Measurements from ENCODE around the gene L1CAM. TPM values are rescaled to one million over a fixed set of nuclear protein-coding genes. Genes with fewer than 3 reads are reported as not detected.

Gene L1CAM
- total and polyA plus RNA-seq, 9 donors: 0.84 to 12.0 (median 3.6) TPM

GRCh38 chrX:153864101-153864500, 21.9 kb downstream of the L1CAM start:
- WGBS (ENCODE audit: insufficient coverage): 75% methylated on average over 7 of the region's 10 CpGs
- H3K27me3 ChIP-seq (ENCODE audit: control insufficient read depth, insufficient read depth, low read length): peaks cover 62% of the 10 kb centered on the region
- no peaks in the 10 kb centered on the region for H3K4me1 ChIP-seq (ENCODE audit: control insufficient read depth, insufficient read depth, low read length)

GRCh38 chrX:153863251-153863991, 22.6 kb downstream of the L1CAM start:
- no peak overlapping the region for H3K4me3 ChIP-seq (ENCODE audit: low read length)
- H3K9me3 ChIP-seq (replicated peaks; ENCODE audit: control insufficient read depth, low read depth, low read length): no peaks in the 10 kb centered on the region
- peaks cover 61% of the 10 kb centered on the region for H3K27me3 ChIP-seq (ENCODE audit: control insufficient read depth, insufficient read depth, low read length)
- 61% methylated on average over 18 of the region's 28 CpGs for WGBS (ENCODE audit: insufficient coverage)
- H3K36me3 ChIP-seq (ENCODE audit: control insufficient read depth, insufficient read depth, low read length): no peaks in the 10 kb centered on the region
- DNase-seq: no peak
- H3K27ac ChIP-seq (ENCODE audit: low read length): no peak overlapping the region
- H3K4me1 ChIP-seq (ENCODE audit: control insufficient read depth, insufficient read depth, low read length): no peaks in the 10 kb centered on the region

More at GRCh38 chrX:153864101-153864500, 21.9 kb downstream of the L1CAM start:
- no peaks in the 10 kb centered on the region for H3K36me3 ChIP-seq (ENCODE audit: control insufficient read depth, insufficient read depth, low read length)
- H3K4me3 ChIP-seq (ENCODE audit: low read length): no peak overlapping the region
- no peak for DNase-seq
- no peaks in the 10 kb centered on the region for H3K9me3 ChIP-seq (replicated peaks; ENCODE audit: control insufficient read depth, low read depth, low read length)
- H3K27ac ChIP-seq (ENCODE audit: low read length): no peak overlapping the region

- H3K4me1 ChIP-seq (ENCODE audit: control insufficient read depth, insufficient read depth, low read length): no peaks in the 10 kb centered on the region
- H3K4me3 ChIP-seq (ENCODE audit: low read length): no peak overlapping the region
- peaks cover 67% of the 10 kb centered on the region for H3K27me3 ChIP-seq (ENCODE audit: control insufficient read depth, insufficient read depth, low read length)
- WGBS (ENCODE audit: insufficient coverage): 61% methylated on average over 16 of the region's 22 CpGs
- no peak overlapping the region for H3K27ac ChIP-seq (ENCODE audit: low read length)
- no peak for DNase-seq
- H3K36me3 ChIP-seq (ENCODE audit: control insufficient read depth, insufficient read depth, low read length): no peaks in the 10 kb centered on the region
- H3K9me3 ChIP-seq (replicated peaks; ENCODE audit: control insufficient read depth, low read depth, low read length): no peaks in the 10 kb centered on the region
These were observed 23.4 kb downstream of the L1CAM start for GRCh38 chrX:153862369-153863250.

GRCh38 chrX:153861733-153862310, 24.2 kb downstream of the L1CAM start:
- H3K36me3 ChIP-seq (ENCODE audit: control insufficient read depth, insufficient read depth, low read length): no peaks in the 10 kb centered on the region
- no peak overlapping the region for H3K27ac ChIP-seq (ENCODE audit: low read length)
- no peaks in the 10 kb centered on the region for H3K4me1 ChIP-seq (ENCODE audit: control insufficient read depth, insufficient read depth, low read length)
- H3K4me3 ChIP-seq (ENCODE audit: low read length): no peak overlapping the region
- WGBS (ENCODE audit: insufficient coverage): 57% methylated on average over 18 of the region's 21 CpGs
- DNase-seq: no peak
- peaks cover 62% of the 10 kb centered on the region for H3K27me3 ChIP-seq (ENCODE audit: control insufficient read depth, insufficient read depth, low read length)
- H3K9me3 ChIP-seq (replicated peaks; ENCODE audit: control insufficient read depth, low read depth, low read length): no peaks in the 10 kb centered on the region

GRCh38 chrX:153861151-153861550, 24.8 kb downstream of the L1CAM start:
- H3K27ac ChIP-seq (ENCODE audit: low read length): no peak overlapping the region
- no peak overlapping the region for H3K4me3 ChIP-seq (ENCODE audit: low read length)
- 80% methylated on average over 1 of the region's 10 CpGs for WGBS (ENCODE audit: insufficient coverage)
- no peak for DNase-seq
- H3K9me3 ChIP-seq (replicated peaks; ENCODE audit: control insufficient read depth, low read depth, low read length): no peaks in the 10 kb centered on the region
- H3K27me3 ChIP-seq (ENCODE audit: control insufficient read depth, insufficient read depth, low read length): peaks cover 64% of the 10 kb centered on the region
- H3K36me3 ChIP-seq (ENCODE audit: control insufficient read depth, insufficient read depth, low read length): no peaks in the 10 kb centered on the region
- no peaks in the 10 kb centered on the region for H3K4me1 ChIP-seq (ENCODE audit: control insufficient read depth, insufficient read depth, low read length)

GRCh38 chrX:153857348-153857903, 28.5 kb downstream of the L1CAM start:
- Histone ChIP-seq H3K4me1 (ENCODE audit: control insufficient read depth, insufficient read depth, low read length) (no peaks in the 10 kb centered on the region), H3K4me3 (ENCODE audit: low read length) (no peak overlapping the region), H3K9me3 (replicated peaks; ENCODE audit: control insufficient read depth, low read depth, low read length) (no peaks in the 10 kb centered on the region), H3K36me3 (ENCODE audit: control insufficient read depth, insufficient read depth, low read length) (no peaks in the 10 kb centered on the region), H3K27ac (ENCODE audit: low read length) (no peak overlapping the region), H3K27me3 (ENCODE audit: control insufficient read depth, insufficient read depth, low read length) (peaks cover 63% of the 10 kb centered on the region)
- DNase-seq: no peak
- 62% methylated on average over 2 of the region's 2 CpGs for WGBS (ENCODE audit: insufficient coverage)

- no peaks in the 10 kb centered on the region for H3K4me1 ChIP-seq (ENCODE audit: control insufficient read depth, insufficient read depth, low read length)
- no peak for DNase-seq
- no peak overlapping the region for H3K27ac ChIP-seq (ENCODE audit: low read length)
- no peak overlapping the region for H3K4me3 ChIP-seq (ENCODE audit: low read length)
- H3K36me3 ChIP-seq (ENCODE audit: control insufficient read depth, insufficient read depth, low read length): no peaks in the 10 kb centered on the region
- 76% methylated on average over 9 of the region's 9 CpGs for WGBS (ENCODE audit: insufficient coverage)
- no peaks in the 10 kb centered on the region for H3K9me3 ChIP-seq (replicated peaks; ENCODE audit: control insufficient read depth, low read depth, low read length)
- H3K27me3 ChIP-seq (ENCODE audit: control insufficient read depth, insufficient read depth, low read length): peaks cover 53% of the 10 kb centered on the region
These were observed 31.3 kb downstream of the L1CAM start for GRCh38 chrX:153854702-153855101.

- H3K27ac ChIP-seq (ENCODE audit: low read length): no peak overlapping the region
- WGBS (ENCODE audit: insufficient coverage): 79% methylated on average over 3 of the region's 3 CpGs
- no peaks in the 10 kb centered on the region for H3K36me3 ChIP-seq (ENCODE audit: control insufficient read depth, insufficient read depth, low read length)
- no peak for DNase-seq
- H3K27me3 ChIP-seq (ENCODE audit: control insufficient read depth, insufficient read depth, low read length): peaks cover 47% of the 10 kb centered on the region
- no peaks in the 10 kb centered on the region for H3K9me3 ChIP-seq (replicated peaks; ENCODE audit: control insufficient read depth, low read depth, low read length)
- no peak overlapping the region for H3K4me3 ChIP-seq (ENCODE audit: low read length)
- no peaks in the 10 kb centered on the region for H3K4me1 ChIP-seq (ENCODE audit: control insufficient read depth, insufficient read depth, low read length)
These were observed 32.1 kb downstream of the L1CAM start for GRCh38 chrX:153853902-153854267.

- Histone ChIP-seq H3K4me3 (ENCODE audit: low read length) (no peak overlapping the region), H3K27me3 (ENCODE audit: control insufficient read depth, insufficient read depth, low read length) (peaks cover 47% of the 10 kb centered on the region), H3K9me3 (replicated peaks; ENCODE audit: control insufficient read depth, low read depth, low read length) (no peaks in the 10 kb centered on the region), H3K36me3 (ENCODE audit: control insufficient read depth, insufficient read depth, low read length) (no peaks in the 10 kb centered on the region), H3K27ac (ENCODE audit: low read length) (no peak overlapping the region), H3K4me1 (ENCODE audit: control insufficient read depth, insufficient read depth, low read length) (no peaks in the 10 kb centered on the region)
- 47% methylated on average over 2 of the region's 3 CpGs for WGBS (ENCODE audit: insufficient coverage)
- no peak for DNase-seq
These were observed 32.6 kb downstream of the L1CAM start for GRCh38 chrX:153853180-153853901.

All from muscle of leg (tissue), 11 donors.